Activated T-cell treated with anti-CD3 and anti-CD28 coated beads for 4 hours (primary cell): Measurements from ENCODE around the gene TRAM2.

Source experiments
- DNase-seq: peaks from one replicate; pipeline ENCODE4 v3.0.0-alpha.2; 2020

TRAM2 gene

GRCh38 chr6:52505726-52506409, 71.0 kb downstream of the TRAM2 start:
- no peak for DNase-seq

- DNase-seq = no peak
Measured at GRCh38 chr6:52504782-52505136, 72.1 kb downstream of the TRAM2 start.

DNA sequence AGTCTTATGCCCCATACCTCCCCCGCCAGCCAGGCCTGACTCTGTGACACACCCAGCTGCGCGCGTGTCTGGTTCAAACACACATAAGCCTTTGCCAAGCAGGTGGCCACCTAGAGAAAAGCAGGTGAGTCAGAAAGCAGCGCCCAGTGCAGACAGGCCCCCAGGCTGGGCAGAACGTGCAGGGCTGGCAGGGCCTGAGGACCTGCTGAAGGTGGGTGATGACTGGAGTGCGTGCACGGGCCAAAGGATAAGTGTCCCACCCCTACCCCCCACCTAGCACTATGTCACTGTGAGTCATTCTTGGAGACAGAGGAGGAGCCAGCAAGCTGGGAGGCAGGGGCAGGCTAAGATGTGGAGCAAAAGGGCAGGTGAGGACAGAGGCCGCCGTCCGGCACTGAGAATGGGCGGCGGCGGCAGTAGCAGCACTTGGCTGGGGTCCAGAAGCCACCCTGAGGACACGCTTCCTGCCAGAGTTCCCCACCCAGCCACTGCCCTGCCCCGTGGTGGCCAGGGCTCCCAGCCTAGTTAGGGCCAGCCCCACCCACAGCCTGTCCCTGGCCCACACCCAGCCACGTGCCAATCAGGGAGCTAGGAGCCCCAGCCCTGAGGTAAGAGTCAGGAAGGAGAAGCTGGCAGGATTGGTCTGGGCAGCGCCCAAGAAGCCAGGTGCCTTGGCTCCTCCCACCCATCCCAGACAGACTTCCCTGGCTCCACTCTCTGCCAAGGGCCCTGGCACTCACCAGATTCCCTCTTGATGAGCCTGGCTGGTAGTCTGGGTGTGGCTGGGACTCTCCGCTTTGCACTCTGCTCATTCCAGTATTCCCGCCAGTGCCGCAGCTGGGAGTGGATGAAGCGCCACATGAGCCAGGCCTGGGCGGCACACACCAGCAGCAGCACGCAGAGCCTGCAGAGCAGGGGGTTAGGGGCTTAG, 72.7 kb downstream of the TRAM2 start:
- DNase-seq = no peak

DNA sequence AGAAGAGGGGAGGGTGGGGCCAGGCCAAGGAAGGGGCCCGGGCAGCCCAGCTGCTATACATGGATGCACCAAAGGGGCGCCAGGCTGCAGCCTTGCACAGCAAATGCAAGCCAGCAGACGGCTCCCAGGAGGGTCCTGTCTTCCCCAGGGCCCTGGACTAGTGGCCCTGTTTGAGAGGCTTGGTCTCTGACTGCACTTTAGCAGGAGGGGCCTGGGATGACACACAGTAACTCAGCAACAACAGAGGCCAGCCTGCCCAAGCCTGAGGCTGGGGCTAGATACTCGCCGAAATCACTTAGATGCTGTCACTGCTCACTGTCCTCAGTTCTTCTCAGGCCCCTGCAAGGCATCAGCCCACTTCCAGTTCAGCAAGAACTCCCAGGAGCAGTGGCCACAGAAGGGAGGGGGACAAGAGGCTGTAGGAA, 73.5 kb downstream of the TRAM2 start:
- no peak for DNase-seq

DNA sequence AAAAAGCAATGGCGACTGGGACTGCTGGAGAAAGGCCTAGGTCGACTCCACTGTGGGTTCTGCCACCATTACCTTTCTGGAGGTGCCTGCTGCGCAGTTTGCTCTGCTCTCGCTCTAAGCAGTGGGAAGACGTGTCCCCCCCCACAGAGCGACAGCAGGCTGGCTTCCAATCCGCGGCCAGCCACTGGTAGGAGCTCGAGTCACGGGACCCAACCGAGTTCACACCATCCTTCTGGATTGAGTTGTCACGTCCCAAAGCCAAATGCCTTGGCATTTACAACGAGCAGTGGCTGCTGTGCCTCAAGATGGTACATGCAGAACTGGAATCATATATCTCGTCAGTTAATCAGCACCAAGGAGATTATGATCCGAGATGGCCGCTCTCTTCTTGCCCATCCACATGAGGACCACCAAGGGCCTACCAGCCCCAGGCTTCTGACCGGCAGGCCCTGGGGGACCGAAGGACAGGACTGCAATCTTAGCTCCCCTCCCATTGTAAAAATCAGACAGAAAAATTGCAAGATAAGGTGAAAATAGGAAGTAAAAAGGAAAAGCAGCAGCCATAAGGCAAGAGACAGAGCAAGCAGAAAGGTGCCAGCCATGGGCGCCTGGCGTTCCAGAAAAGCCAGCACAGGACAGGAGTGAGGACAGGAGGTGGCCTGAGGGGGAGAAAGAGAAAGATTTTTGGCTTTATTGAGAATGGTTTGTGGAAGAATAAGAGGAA, 74.4 kb downstream of the TRAM2 start:
- DNase-seq = no peak

GRCh38 chr6:52500238-52501129, 76.4 kb downstream of the TRAM2 start:
- DNase-seq = no peak

GRCh38 chr6:52499681-52500236, 77.1 kb downstream of the TRAM2 start:
- DNase-seq = no peak

DNA sequence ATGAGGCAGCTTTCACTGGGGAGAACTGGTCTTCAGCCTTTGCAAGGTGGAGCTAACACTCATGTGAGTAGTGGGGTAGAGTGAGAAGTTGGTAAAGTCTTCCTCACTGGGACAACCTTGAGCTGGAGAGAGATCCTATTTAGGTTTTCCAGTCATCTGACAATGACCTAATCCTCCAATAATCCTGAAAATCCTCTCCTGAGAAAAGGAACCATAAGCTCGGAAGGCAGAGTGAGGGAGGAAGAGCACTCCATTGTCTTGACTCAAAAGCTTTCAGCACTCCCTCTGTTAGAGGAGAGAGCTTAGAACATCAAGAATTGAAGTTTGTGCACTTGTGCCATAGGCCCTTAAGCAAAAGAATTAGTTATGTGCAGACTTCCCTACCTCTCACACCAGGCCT, 77.8 kb downstream of the TRAM2 start:
- no peak for DNase-seq

DNA sequence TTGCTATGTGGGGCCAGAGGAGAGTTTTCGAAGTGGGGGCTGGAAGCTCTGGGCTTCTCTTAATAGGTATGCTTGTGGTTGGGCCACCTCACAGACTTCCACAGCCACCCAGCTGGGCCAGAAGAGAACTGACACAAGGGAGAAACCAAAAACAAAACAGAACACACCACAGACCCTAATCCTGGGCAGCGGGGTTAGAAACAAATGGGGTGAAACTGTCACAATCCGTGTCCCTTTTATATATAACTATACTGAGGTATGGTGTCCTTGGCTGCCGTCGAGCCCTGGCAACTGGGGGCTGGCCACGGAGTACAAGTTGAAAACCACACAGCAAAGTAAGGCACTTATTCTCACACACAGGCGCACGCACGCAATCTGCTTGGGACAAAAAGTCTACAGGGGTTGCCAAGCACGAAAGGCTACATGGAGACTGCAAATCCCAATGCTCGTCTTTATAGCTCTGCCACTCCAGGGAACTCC, 78.3 kb downstream of the TRAM2 start:
- no peak for DNase-seq

DNA sequence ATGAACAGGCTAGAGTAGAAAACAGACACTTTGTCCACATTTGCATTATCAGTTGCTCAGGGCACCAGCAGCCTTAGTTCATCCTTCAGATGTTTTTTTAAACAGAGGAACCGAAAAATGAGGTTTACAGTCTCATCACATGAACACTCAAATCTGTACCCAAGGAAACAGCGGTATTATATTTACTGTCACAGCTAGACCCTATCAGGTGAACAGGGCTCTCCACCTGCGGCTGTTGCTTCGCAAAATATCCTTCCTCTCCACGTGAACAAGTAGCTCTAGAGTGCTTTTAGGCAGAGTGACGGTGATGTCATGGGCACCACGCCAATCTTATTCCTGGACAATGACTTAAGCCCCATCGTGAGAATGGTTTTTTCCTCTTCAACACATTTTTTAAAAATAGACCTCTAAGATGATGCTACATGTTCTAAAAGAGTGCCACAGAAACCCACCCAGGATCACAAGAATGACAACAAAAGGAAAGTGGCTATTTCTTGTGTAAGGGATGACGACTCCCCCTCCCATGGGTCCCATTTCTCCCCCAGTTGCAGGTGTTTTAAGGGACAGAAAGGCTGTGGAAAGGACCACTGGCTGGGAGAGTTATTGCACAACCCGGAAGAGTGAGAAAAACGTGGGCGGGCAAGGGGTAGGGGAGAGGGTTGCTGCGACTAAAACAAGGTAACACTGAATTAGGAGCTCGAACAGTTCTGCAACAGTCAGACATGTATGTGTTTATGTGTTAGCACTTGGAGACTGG, 79.0 kb downstream of the TRAM2 start:
- no peak for DNase-seq

DNA sequence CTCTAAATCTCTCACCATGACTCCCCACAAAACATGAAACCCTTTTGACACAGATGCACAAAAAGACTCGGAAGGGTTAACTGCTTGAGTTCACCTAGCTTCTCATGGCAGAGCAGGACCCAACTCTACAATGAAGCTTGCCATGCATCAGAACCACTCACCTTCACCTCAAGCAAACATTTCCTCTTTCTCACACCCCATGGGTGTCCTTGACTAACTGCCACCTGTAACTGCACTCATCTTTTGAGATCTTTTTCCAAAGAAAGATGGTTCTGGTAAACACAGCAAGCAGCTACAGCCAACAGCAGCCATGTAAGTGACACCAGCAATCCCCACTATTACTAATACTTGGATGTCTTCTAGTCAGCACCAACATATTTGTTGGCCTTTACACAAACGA, 80.2 kb downstream of the TRAM2 start:
- no peak for DNase-seq

DNA sequence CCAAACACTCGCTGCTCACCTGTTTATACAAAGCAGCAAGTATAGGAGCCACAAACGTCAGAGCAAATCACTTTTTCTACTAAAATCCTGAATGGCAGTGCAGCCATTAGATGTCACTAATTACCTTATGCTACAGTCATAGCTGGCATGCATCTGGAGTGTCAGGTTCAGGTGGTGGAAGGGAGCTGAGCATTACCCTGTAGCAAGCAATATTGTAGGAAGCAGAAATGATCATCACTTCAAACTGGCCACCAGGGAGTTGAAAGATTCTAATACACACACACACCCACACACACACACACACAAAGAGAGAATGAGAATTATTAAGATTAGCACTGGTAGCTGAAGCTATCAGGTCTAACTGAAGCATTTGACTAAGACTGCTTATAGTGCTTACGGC, 80.9 kb downstream of the TRAM2 start:
- DNase-seq = no peak

- DNase-seq = no peak
Measured at GRCh38 chr6:52494298-52495072, 82.4 kb downstream of the TRAM2 start.

DNA sequence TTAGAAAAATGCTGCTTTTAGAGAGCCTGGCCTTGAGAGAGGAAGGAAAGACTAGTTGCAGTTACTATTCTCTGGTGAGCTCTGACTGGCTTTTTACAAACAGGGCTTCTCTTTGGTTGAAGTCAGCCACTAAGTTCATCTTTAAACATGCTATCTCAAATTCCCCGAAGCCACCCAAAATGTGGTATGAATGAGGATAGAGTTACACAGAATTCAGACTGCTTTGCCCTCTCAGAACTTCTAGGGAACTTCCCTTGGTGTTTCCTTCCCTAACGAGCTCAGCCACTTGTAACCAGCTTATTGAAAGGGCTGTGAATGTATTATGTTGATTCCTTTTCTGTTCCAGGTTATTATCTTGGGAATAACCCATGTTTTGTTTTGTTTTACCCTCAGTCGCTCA, 83.2 kb downstream of the TRAM2 start:
- DNase-seq = no peak

- DNase-seq = no peak
Measured at GRCh38 chr6:52491203-52492069, 85.4 kb downstream of the TRAM2 start.

- DNase-seq = no peak
Measured at GRCh38 chr6:52489881-52490280, 87.0 kb downstream of the TRAM2 start.

- no peak for DNase-seq
Measured at GRCh38 chr6:52483671-52484003, 93.2 kb downstream of the TRAM2 start.

- no peak for DNase-seq
Measured at GRCh38 chr6:52482903-52483670, 93.8 kb downstream of the TRAM2 start.

DNA sequence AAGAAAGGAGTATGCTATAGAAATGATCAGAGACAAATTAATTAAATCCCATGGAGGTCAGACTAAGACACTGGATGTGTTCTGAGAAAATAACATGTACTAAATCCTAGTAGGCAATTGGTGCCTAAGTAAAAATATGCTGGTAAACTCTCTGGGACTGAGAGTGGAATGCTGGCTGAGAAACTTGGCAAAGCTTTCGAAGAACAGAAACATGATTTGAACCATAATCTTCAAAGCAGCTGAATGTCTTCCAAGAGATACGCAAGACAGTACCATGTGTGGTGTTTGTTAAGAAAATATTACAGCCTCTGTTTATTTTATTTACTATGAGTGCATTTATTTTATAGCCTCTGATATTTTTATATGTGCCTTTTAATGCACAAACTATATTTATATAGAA, 101.6 kb downstream of the TRAM2 start:
- no peak for DNase-seq
